K562 (cell line): ENCODE measurements around the gene TMTC2. TPM values are rescaled to one million over a fixed set of nuclear protein-coding genes. Genes with fewer than 3 reads are reported as not detected.

Experiments
- ATAC-seq: fragments of 200-7000 bp; cut with Tn5 transposase; 3 replicates; pipeline ENCODE4 v1.9.1; 2020; ENCODE audit warnings: moderate library complexity
- BruUV-seq: library from RNA; stranded (reverse); fragments of 400-500 nt; replicated peaks from 2 replicates; lab custom pipeline; 2021; lab: Mats Ljungman, UMichigan
- CTCF ChIA-PET: fragments of 300-600 bp; formaldehyde crosslinking; extraction: SDS; loops from one replicate; lab custom pipeline; 2021; ENCODE audit warnings: low intra/inter-chr PET ratio; lab: Yijun Ruan, JAX
- POLR2A ChIA-PET: fragments of 300-600, 350-650 bp; sonication (Branson Sonifier 250); formaldehyde crosslinking; extraction: SDS; loops from one replicate; lab custom pipeline; 2021; ENCODE audit warnings: antibody characterized with exemption, inconsistent platforms; lab: Yijun Ruan, JAX
- DNase-seq, 4 experiments: peaks; one replicate each; pipeline versions ENCODE4 v3.0.0 to v3.0.0-alpha.2; 2011 to 2018; ENCODE audit warnings: low spot score in 3 of 4, mixed read lengths in 3 of 4; ENCODE audit errors: extremely low read depth in 1 of 4
- FAIRE-seq: peaks from 2 replicates; lab custom pipeline; 2011; peaks lifted over from hg19 to GRCh38; lab: Jason Lieb, UNC
- H2AFZ ChIP-seq: 2 replicates; pipeline ENCODE4 v1.6.0; 2011; ENCODE audit warnings: low read depth, low read length, control low read depth, inconsistent platforms
- H3K27ac ChIP-seq: fragments of 200-600 bp; 3 replicates; pipeline ENCODE4 v1.8.0; 2011; ENCODE audit warnings: low read depth, mild to moderate bottlenecking, control low read depth, inconsistent platforms, low read length, moderate library complexity, mixed read lengths; ENCODE audit errors: extremely low read depth
- H3K27me3 ChIP-seq, 2 experiments: fragments of 300-600 bp in 1 of 2; 2 replicates in 1 of 2; 3 replicates in 1 of 2; pipeline versions ENCODE4 v1.6.0 to v1.8.0; 2011; ENCODE audit warnings: inconsistent platforms in 2 of 2, low read length in 2 of 2, mild to moderate bottlenecking in 1 of 2, mixed read lengths in 1 of 2, moderate library complexity in 1 of 2; ENCODE audit not compliant: control insufficient read depth in 2 of 2, insufficient read depth in 2 of 2
- H3K36me3 ChIP-seq: fragments of 300-600 bp; 3 replicates; pipeline ENCODE4 v1.8.0; 2011; ENCODE audit warnings: mild to moderate bottlenecking, low read length, inconsistent platforms; ENCODE audit not compliant: control insufficient read depth, insufficient read depth
- H3K4me1 ChIP-seq, 2 experiments: fragments of 200-600 bp in 1 of 2; replicated peaks in 1 of 2; 2 replicates in 1 of 2; 3 replicates in 1 of 2; pipeline versions ENCODE4 v1.5.1 to v1.8.0; 2011; ENCODE audit warnings: inconsistent platforms in 2 of 2, low read length in 2 of 2, mild to moderate bottlenecking in 1 of 2, mixed read lengths in 1 of 2, moderate library complexity in 1 of 2; ENCODE audit not compliant: control insufficient read depth in 2 of 2, insufficient read depth in 2 of 2
- H3K4me2 ChIP-seq: 2 replicates; pipeline ENCODE4 v1.6.1; 2011; ENCODE audit warnings: low read length, control low read depth, inconsistent platforms, mixed read lengths; ENCODE audit not compliant: insufficient read depth
- H3K4me3 ChIP-seq: fragments of 200-600 bp; sonication (generic), shearing (Covaris generic); 2 replicates; pipeline ENCODE4 v1.5.1; 2016; ENCODE audit warnings: control low read depth, inconsistent platforms
- H3K79me2 ChIP-seq: fragments of 200-600 bp; 3 replicates; pipeline ENCODE4 v1.8.0; 2011; ENCODE audit warnings: low read length, inconsistent platforms; ENCODE audit not compliant: control insufficient read depth, insufficient read depth
- H3K9ac ChIP-seq, 2 experiments: 2 replicates each; pipeline versions ENCODE4 v1.6.0 to v1.6.1; 2011; ENCODE audit warnings: low read depth in 2 of 2, low read length in 2 of 2, control low read depth in 1 of 2, inconsistent platforms in 1 of 2, mild to moderate bottlenecking in 1 of 2, mixed read lengths in 1 of 2; ENCODE audit not compliant: insufficient read depth in 1 of 2
- H3K9me1 ChIP-seq: one replicate; pipeline ENCODE4 v1.6.0; 2011; ENCODE audit warnings: inconsistent platforms, mild to moderate bottlenecking, low read length, moderate library complexity; ENCODE audit not compliant: control insufficient read depth, insufficient read depth
- H3K9me3 ChIP-seq: replicated peaks from 2 replicates; pipeline ENCODE4 v1.5.1; 2011; ENCODE audit warnings: low read depth, low read length, inconsistent platforms; ENCODE audit not compliant: control insufficient read depth, insufficient read depth
- H4K20me1 ChIP-seq: replicated peaks from 2 replicates; pipeline ENCODE4 v1.6.1; 2011; ENCODE audit warnings: low read length, inconsistent platforms, mixed read lengths; ENCODE audit not compliant: control insufficient read depth, insufficient read depth
- CHD1 ChIP-seq: fragments of 200-600 bp; sonication (generic); IDR thresholded peaks from one replicate; pipeline ENCODE4 v1.6.1; 2012; ENCODE audit warnings: mild to moderate bottlenecking, moderate library complexity, low read length, inconsistent platforms
- GATA2 ChIP-seq: sonication (generic); formaldehyde crosslinking; IDR thresholded peaks from 2 replicates; pipeline ENCODE4 v1.4.0; 2020; ENCODE audit warnings: mild to moderate bottlenecking, missing genetic modification reagents
- MCM3 ChIP-seq: fragments of 450-650 bp; IDR thresholded peaks from 2 replicates; pipeline ENCODE4 v1.6.1; 2016
- MEIS2 ChIP-seq: fragments of 450-650 bp; IDR thresholded peaks from 2 replicates; pipeline ENCODE4 v1.6.1; 2014; ENCODE audit warnings: mild to moderate bottlenecking; ENCODE audit not compliant: partially characterized antibody
- SAFB ChIP-seq: fragments of 200-400 bp; formaldehyde crosslinking; IDR thresholded peaks from 2 replicates; pipeline ENCODE4 v1.6.1; 2017; ENCODE audit warnings: low read depth, low read length, borderline replicate concordance
- SUPT5H ChIP-seq: fragments of 450-650 bp; IDR thresholded peaks from 2 replicates; pipeline ENCODE4 v1.6.1; 2016
- ZNF24 ChIP-seq: fragments of 450-650 bp; IDR thresholded peaks from 2 replicates; pipeline ENCODE4 v1.6.1; 2016
- WGBS: fragments of 100-300 bp; shearing (Covaris generic); methylation state at CpG from one replicate; pipeline ENCODE4 v1.1.6; 2016; ENCODE audit warnings: low coverage, mixed read lengths; ENCODE audit not compliant: insufficient coverage; ENCODE audit errors: missing lambda C conversion rate; 5-methylcytosine and 5-hydroxymethylcytosine counted together
- in situ Hi-C: fragments of 300-500 bp; cut with MboI; formaldehyde crosslinking; loops from 4 replicates; pipeline ENCODE4 v1.15.0; 2018; ENCODE audit warnings: inconsistent platforms, mixed read lengths
- intact Hi-C: fragments of 100-400 bp; cut with micrococcal nuclease; formaldehyde crosslinking; loops from 2 replicates; pipeline ENCODE4 v1.14.2; 2022
- polyA plus RNA-seq, 8 experiments: library from polyadenylated mRNA; depleted of rRNA in 4 of 8; stranded (reverse) in 5 of 8; unstranded in 3 of 8; fragments of >200 nt; fragmentation: Nextera tagmentation in 2 of 8; fragmentation: Illumina TruSeq in 1 of 8; extraction: Ambion mirVana in 2 of 8; extraction: Trizol in 1 of 8; gene quantifications; 2 replicates each; pipeline versions ENCODE4 v1.2.1 to v1.2.3, GENCODE V29; 2011 to 2014; ENCODE audit warnings: inconsistent platforms in 1 of 8, missing spikeins in 1 of 8
- total RNA-seq, 7 experiments: library from RNA; depleted of rRNA in 6 of 7; stranded (reverse); fragments of >200 nt in 6 of 7; fragmentation: Illumina TruSeq in 2 of 7; extraction: Trizol in 2 of 7; gene quantifications; 2 replicates each; pipeline versions ENCODE4 v1.2.1 to v1.2.3, GENCODE V29; 2011 to 2021; ENCODE audit warnings: low replicate concordance in 1 of 7
- TF ChIP-seq, protein P1 (sequence below): fragments of 250-450 bp; sonication (Bioruptor Pico); IDR thresholded peaks from 2 replicates; pipeline ENCODE4 v1.5.0; 2020; ENCODE audit warnings: mild to moderate bottlenecking, borderline replicate concordance
- TF ChIP-seq, protein P2 (sequence below), 2 experiments: IDR thresholded peaks in 1 of 2; conservative IDR thresholded peaks in 1 of 2; 2 replicates each; pipeline ENCODE4 v1.6.1; 2016; ENCODE audit warnings: low read depth in 2 of 2, mild to moderate bottlenecking in 1 of 2, missing compliant biosample characterization in 1 of 2, missing genetic modification characterization in 1 of 2, moderate library complexity in 1 of 2
- TF ChIP-seq, protein P3 (sequence below): fragments of 450-650 bp; IDR thresholded peaks from 2 replicates; pipeline ENCODE4 v1.6.1; 2016

The TMTC2 gene
- total and polyA plus RNA-seq, 9 of the 15 experiments (the other 6 are each of a cell fraction or from before 2014, with no cell fraction given), result 0.29 to 1.1 (median 0.55) TPM

DNA sequence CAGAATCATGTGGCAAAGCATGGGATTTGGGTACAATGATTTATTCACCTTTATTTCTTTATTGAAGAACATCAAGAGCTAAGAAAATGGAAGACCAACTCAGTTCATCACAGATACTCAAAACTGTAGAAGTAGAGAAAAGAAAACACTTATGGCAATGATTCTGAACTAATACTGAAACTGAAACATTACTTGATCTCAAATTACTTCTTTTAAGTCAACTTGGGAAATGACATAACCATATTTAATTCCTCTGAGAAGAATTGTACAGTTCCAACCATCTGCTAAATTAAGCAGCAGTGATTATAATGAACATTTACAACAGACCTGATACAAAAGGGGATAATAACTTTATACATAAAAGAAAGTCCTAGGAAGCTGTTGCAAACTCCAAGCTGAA, 466.5 kb downstream of the TMTC2 start:
- no TSS peak for BruUV-seq
- ATAC-seq (no peak), FAIRE-seq (no peak), DNase-seq (no peak)
- H3K27me3 ChIP-seq, result no peaks in the 10 kb centered on the region
- no peaks in the 10 kb centered on the region for H3K36me3 ChIP-seq
- no peak overlapping the region for H2AFZ ChIP-seq
- CTCF ChIA-PET, result no interaction called here
- H3K9me3 ChIP-seq, result no peaks in the 10 kb centered on the region
- no peak overlapping the region for H3K4me3 ChIP-seq
- in situ Hi-C loops, result no loop called here
- TF ChIP-seq, protein P1, sequence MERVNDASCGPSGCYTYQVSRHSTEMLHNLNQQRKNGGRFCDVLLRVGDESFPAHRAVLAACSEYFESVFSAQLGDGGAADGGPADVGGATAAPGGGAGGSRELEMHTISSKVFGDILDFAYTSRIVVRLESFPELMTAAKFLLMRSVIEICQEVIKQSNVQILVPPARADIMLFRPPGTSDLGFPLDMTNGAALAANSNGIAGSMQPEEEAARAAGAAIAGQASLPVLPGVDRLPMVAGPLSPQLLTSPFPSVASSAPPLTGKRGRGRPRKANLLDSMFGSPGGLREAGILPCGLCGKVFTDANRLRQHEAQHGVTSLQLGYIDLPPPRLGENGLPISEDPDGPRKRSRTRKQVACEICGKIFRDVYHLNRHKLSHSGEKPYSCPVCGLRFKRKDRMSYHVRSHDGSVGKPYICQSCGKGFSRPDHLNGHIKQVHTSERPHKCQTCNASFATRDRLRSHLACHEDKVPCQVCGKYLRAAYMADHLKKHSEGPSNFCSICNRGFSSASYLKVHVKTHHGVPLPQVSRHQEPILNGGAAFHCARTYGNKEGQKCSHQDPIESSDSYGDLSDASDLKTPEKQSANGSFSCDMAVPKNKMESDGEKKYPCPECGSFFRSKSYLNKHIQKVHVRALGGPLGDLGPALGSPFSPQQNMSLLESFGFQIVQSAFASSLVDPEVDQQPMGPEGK, result no peak
- TF ChIP-seq GATA2 (CRISPR knock-in tag) (no peak), CHD1 (no peak), ZNF24 (no peak)
- intact Hi-C loops, result no loop called here
- H3K79me2 ChIP-seq, result no peaks in the 10 kb centered on the region
- H3K27ac ChIP-seq, result no peak overlapping the region
- no peak overlapping the region for H3K4me2 ChIP-seq
- no peak overlapping the region for H3K9ac ChIP-seq
- H3K9me1 ChIP-seq, result no peaks in the 10 kb centered on the region
- POLR2A ChIA-PET, result no interaction called here
- H4K20me1 ChIP-seq, result no peaks in the 10 kb centered on the region
- peaks cover 0 to 12% of the 10 kb centered on the region in 2 experiments; a peak in 2 of 5 replicates for H3K4me1 ChIP-seq

DNA sequence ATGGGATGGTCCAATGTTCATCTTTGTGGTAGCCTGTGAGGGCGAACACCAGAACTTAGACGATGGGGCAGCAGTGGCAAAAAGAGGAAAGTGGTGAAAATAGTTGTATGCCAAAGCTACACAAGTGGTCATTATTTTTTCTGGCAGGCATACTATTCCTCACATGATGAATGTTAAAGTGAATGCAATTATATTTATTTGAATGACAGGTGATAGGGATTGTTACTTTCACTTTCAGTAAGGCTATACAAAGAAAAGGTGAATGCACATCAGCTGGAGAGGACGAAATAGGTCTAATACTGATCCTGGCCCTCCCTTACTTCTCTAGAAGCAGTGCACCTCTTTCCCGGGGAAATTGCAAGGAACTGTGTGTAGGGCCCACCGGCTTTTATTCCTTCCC, 470.1 kb downstream of the TMTC2 start:
- Histone ChIP-seq H3K9me3 (no peaks in the 10 kb centered on the region), H3K9me1 (no peaks in the 10 kb centered on the region), H3K4me2 (peak overlapping the region; percentile 71), H3K79me2 (no peaks in the 10 kb centered on the region), H3K27me3 (no peaks in the 10 kb centered on the region), H3K4me1 (no peaks in the 10 kb centered on the region; a peak in 2 of 5 replicates), H3K36me3 (no peaks in the 10 kb centered on the region), H2AFZ (peak overlapping the region; percentile 89), H3K4me3 (peak overlapping the region; percentile 18), H4K20me1 (no peaks in the 10 kb centered on the region), H3K27ac (peak overlapping the region; percentile 8; the same call in 1 of the 3 replicates), H3K9ac (peak overlapping the region in 1 of 2 experiments; percentile 56; a peak in 3 of 4 replicates)
- ChIA-PET CTCF (no interaction called here), POLR2A (interaction anchor here (0.7 to 1.2 kb wide), 2 partner anchors 12 to 38 kb away, joined by 3 read pairs; no protein-coding TSS in a partner anchor)
- 16% methylated on average over 5 of the region's 5 CpGs for WGBS
- TF ChIP-seq, protein P2, sequence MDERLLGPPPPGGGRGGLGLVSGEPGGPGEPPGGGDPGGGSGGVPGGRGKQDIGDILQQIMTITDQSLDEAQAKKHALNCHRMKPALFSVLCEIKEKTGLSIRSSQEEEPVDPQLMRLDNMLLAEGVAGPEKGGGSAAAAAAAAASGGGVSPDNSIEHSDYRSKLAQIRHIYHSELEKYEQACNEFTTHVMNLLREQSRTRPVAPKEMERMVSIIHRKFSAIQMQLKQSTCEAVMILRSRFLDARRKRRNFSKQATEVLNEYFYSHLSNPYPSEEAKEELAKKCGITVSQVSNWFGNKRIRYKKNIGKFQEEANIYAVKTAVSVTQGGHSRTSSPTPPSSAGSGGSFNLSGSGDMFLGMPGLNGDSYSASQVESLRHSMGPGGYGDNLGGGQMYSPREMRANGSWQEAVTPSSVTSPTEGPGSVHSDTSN (CRISPR knock-in tag; IDR thresholded peaks at IDR 0.05; ENCODE audit: low read depth), result no peak
- TF ChIP-seq, protein P2 (tag; conservative IDR thresholded peaks at IDR 0.05; ENCODE audit: low read depth), result peak; percentile 55; the same call in 1 of the 2 replicates
- TF ChIP-seq, protein P3, sequence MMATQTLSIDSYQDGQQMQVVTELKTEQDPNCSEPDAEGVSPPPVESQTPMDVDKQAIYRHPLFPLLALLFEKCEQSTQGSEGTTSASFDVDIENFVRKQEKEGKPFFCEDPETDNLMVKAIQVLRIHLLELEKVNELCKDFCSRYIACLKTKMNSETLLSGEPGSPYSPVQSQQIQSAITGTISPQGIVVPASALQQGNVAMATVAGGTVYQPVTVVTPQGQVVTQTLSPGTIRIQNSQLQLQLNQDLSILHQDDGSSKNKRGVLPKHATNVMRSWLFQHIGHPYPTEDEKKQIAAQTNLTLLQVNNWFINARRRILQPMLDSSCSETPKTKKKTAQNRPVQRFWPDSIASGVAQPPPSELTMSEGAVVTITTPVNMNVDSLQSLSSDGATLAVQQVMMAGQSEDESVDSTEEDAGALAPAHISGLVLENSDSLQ, result peak; percentile 80
- TF ChIP-seq SUPT5H, result no peak
- TF ChIP-seq MEIS2, result peak; percentile 3
- no peak for TF ChIP-seq MCM3
- no peak for TF ChIP-seq SAFB
- FAIRE-seq (no peak), ATAC-seq (peak; percentile 72), DNase-seq (no peak)
- BruUV-seq, result no TSS peak
- in situ Hi-C loops, result no loop called here
- intact Hi-C loops, result no loop called here
